Ecto neural progenitor cell (in vitro differentiated cells): ENCODE results near the gene HDAC1.
A peak's percentile ranks its signal among the peaks of the same experiment; 100 is the strongest.
"Not testable (repeated sequence)": the region's sequence is repeated elsewhere in the genome, so short reads cannot be mapped to it uniquely, and the experiment has no call there.

Source experiments
- DNase-seq: peaks from one replicate; pipeline ENCODE4 v3.0.0-alpha.2; 2018; ENCODE audit warnings: low spot score

HDAC1 gene

GRCh38 chr1:32349211-32349708, 57.4 kb downstream of the HDAC1 start:
- DNase-seq = no peak

- peak; percentile 91 for DNase-seq
These were observed 59.0 kb downstream of the HDAC1 start for GRCh38 chr1:32350785-32351398.

- peak; percentile 96 for DNase-seq
These were observed 59.7 kb downstream of the HDAC1 start for GRCh38 chr1:32351399-32352238.

- no peak for DNase-seq
These were observed 60.4 kb downstream of the HDAC1 start for GRCh38 chr1:32352239-32352745.

GRCh38 chr1:32352831-32353383, 61.0 kb downstream of the HDAC1 start:
- DNase-seq = no peak

- DNase-seq = no peak
These were observed 61.5 kb downstream of the HDAC1 start for GRCh38 chr1:32353431-32353830.

GRCh38 chr1:32353886-32354570, 62.1 kb downstream of the HDAC1 start:
- no peak for DNase-seq

- DNase-seq = not testable (repeated sequence)
These were observed 63.9 kb downstream of the HDAC1 start for GRCh38 chr1:32355778-32356177.

GRCh38 chr1:32356478-32356877, 64.6 kb downstream of the HDAC1 start:
- no peak for DNase-seq

- no peak for DNase-seq
These were observed 65.7 kb downstream of the HDAC1 start for GRCh38 chr1:32357614-32358013.

GRCh38 chr1:32358435-32358834, 66.6 kb downstream of the HDAC1 start:
- DNase-seq = no peak

- no peak for DNase-seq
These were observed 69.4 kb downstream of the HDAC1 start for GRCh38 chr1:32361308-32361673.

GRCh38 chr1:32361674-32362473, 70.0 kb downstream of the HDAC1 start:
- peak; percentile 78 for DNase-seq

GRCh38 chr1:32362474-32363313, 70.8 kb downstream of the HDAC1 start, which contains the start of the genes FAM229A and TSSK3:
Gene FAM229A (minus strand): TSS chr1:32362485. CDS start chr1:32362091, 394 bp downstream.
Gene TSSK3 (plus strand): TSS chr1:32362539. CDS start chr1:32362702, 163 bp downstream.
- no peak for DNase-seq

GRCh38 chr1:32363713-32364112, 71.8 kb downstream of the HDAC1 start:
- DNase-seq = no peak

GRCh38 chr1:32364836-32365235, 73.0 kb downstream of the HDAC1 start:
- no peak for DNase-seq

GRCh38 chr1:32365445-32365844, 73.6 kb downstream of the HDAC1 start:
- no peak for DNase-seq

- DNase-seq = no peak
These were observed 76.2 kb downstream of the HDAC1 start for GRCh38 chr1:32367912-32368635.

- no peak for DNase-seq
These were observed 80.4 kb downstream of the HDAC1 start for GRCh38 chr1:32372149-32372756.
